ENCODE data around the gene DOCK4. TPM values are rescaled to one million over a fixed set of nuclear protein-coding genes. Genes with fewer than 3 reads are reported as not detected.

The DOCK4 gene
- total RNA-seq, 1 experiment from 2014 or later: 4.9 TPM

DNA sequence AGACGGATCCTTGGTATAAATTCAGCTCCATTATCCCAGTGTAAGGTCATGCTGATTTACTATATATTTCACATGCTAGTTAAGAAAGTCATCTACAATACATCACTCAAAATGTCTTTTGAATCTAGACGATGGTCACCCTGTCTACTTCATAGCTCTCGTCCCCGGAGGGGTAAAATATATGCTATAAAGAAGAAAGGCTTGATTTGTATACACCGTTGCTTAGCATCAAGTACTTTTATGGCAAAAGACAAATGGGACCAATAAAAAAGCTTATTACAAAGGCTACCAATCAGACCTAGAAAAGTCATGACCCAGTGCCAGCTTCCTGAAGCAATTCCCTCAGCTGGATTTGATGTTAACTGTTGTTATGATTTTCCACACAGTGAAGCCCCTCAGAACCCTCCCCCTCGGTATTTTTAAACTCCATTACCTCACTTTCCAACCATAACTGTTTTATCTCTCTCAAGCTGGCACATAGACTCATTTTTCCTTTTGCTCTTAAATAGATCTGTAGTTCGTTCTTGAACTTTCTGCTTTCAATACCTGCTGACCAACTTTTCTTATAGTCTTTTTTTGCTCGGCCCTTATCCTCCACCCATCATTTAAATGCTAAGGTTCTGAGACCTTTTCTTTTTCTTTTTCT lies 104.9 kb downstream of the DOCK4 start:
- Histone ChIP-seq H3K9me3 (ENCODE audit: control insufficient read depth, low read depth, low read length) (no peaks in the 10 kb centered on the region), H4K20me1 (ENCODE audit: control insufficient read depth, insufficient read depth, insufficient read length) (no peaks in the 10 kb centered on the region), H2BK12ac (ENCODE audit: insufficient read length, low read depth, low read length) (no peak overlapping the region), H3K4me1 (ENCODE audit: insufficient read depth, low read length) (peaks cover 2% of the 10 kb centered on the region), H2AK5ac (ENCODE audit: insufficient read length, low read length) (no peak overlapping the region), H3T11ph (ENCODE audit: low read length) (no peak overlapping the region), H3K27ac (ENCODE audit: insufficient read length, low read depth, low read length) (no peak overlapping the region), H3K79me1 (ENCODE audit: insufficient read depth, low read depth, low read length, poor library complexity, severe bottlenecking) (peaks cover 2% of the 10 kb centered on the region), H2AFZ (ENCODE audit: low read length) (no peak overlapping the region), H3K27me3 (ENCODE audit: insufficient read depth, low read length) (no peaks in the 10 kb centered on the region), H3K14ac (ENCODE audit: insufficient read depth, low read length) (no peak overlapping the region), H3K9ac (ENCODE audit: extremely low read depth, insufficient read length, low read length) (no peak overlapping the region), H3K4ac (ENCODE audit: low read depth, low read length) (no peak overlapping the region), H3K18ac (ENCODE audit: insufficient read length, low read depth, low read length) (no peak overlapping the region), H3K23me2 (ENCODE audit: insufficient read length, low read depth, low read length, poor library complexity, severe bottlenecking) (no peaks in the 10 kb centered on the region), H4K5ac (ENCODE audit: insufficient read length, low read depth, low read length) (no peak overlapping the region), H4K91ac (ENCODE audit: insufficient read length, low read depth, low read length) (no peak overlapping the region), H2BK20ac (ENCODE audit: low read depth, low read length, poor library complexity, severe bottlenecking) (no peak overlapping the region), H3K23ac (ENCODE audit: insufficient read length, low read depth, low read length) (no peak overlapping the region), H2BK5ac (ENCODE audit: insufficient read length, low read length) (no peak overlapping the region), H3K4me2 (ENCODE audit: insufficient read depth, insufficient read length, low read length) (no peak overlapping the region), H3K79me2 (ENCODE audit: insufficient read depth, low read length) (no peaks in the 10 kb centered on the region), H2BK15ac (ENCODE audit: low read depth, low read length) (no peak overlapping the region), H4K8ac (replicated peaks; ENCODE audit: insufficient read length, low read depth, low read length) (no peak overlapping the region), H3K56ac (ENCODE audit: insufficient read length, low read depth, low read length) (no peak overlapping the region), H2BK120ac (ENCODE audit: low read depth, low read length, poor library complexity, severe bottlenecking) (no peak overlapping the region)
- TF ChIP-seq, protein P1, sequence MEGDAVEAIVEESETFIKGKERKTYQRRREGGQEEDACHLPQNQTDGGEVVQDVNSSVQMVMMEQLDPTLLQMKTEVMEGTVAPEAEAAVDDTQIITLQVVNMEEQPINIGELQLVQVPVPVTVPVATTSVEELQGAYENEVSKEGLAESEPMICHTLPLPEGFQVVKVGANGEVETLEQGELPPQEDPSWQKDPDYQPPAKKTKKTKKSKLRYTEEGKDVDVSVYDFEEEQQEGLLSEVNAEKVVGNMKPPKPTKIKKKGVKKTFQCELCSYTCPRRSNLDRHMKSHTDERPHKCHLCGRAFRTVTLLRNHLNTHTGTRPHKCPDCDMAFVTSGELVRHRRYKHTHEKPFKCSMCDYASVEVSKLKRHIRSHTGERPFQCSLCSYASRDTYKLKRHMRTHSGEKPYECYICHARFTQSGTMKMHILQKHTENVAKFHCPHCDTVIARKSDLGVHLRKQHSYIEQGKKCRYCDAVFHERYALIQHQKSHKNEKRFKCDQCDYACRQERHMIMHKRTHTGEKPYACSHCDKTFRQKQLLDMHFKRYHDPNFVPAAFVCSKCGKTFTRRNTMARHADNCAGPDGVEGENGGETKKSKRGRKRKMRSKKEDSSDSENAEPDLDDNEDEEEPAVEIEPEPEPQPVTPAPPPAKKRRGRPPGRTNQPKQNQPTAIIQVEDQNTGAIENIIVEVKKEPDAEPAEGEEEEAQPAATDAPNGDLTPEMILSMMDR (conservative IDR thresholded peaks at IDR 0.05): no peak
- no peak overlapping the region for H3K4me3 Mint-ChIP-seq
- DNase-seq: no peak
- peaks cover 6% of the 10 kb centered on the region in 2 experiments; a peak in 3 of 4 replicates for H3K4me1 Mint-ChIP-seq
- H3K27me3 Mint-ChIP-seq (ENCODE audit: low read depth): no peaks in the 10 kb centered on the region
- no peaks in the 10 kb centered on the region; a peak in 1 of 7 replicates for H3K36me3 Mint-ChIP-seq (ENCODE audit: insufficient read depth in 1 of 3, low read depth in 3 of 3)
- no peak overlapping the region for H3K27ac Mint-ChIP-seq
- no CpG with 5 or more reads among the region's 8 CpGs for WGBS (ENCODE audit: extremely low coverage, insufficient read length, low lambda C conversion rate)
- no peaks in the 10 kb centered on the region for H3K9me3 Mint-ChIP-seq
